HEK293 (cell line): ENCODE measurements around the gene GTPBP4.

Experiments
- CTCF ChIA-PET: fragments of 350-600 bp; formaldehyde crosslinking; extraction: SDS; loops from one replicate; lab custom pipeline; 2021; ENCODE audit warnings: antibody characterized with exemption; lab: Yijun Ruan, JAX
- POLR2A ChIA-PET: fragments of 300-600 bp; formaldehyde crosslinking; extraction: SDS; loops from one replicate; lab custom pipeline; 2020; ENCODE audit warnings: antibody characterized with exemption, inconsistent platforms; lab: Yijun Ruan, JAX
- H3K27ac ChIP-seq: fragments of 200-500 bp; sonication (Bioruptor generic); 2 replicates; pipeline ENCODE4 v1.5.1; 2014; ENCODE audit warnings: low read depth, low read length, control low read depth, inconsistent platforms; ENCODE audit errors: extremely low read depth
- H3K36me3 ChIP-seq, 2 experiments: fragments of 200-500 bp in 1 of 2; sonication (Bioruptor generic) in 1 of 2; 1 replicate in 1 of 2; 2 replicates in 1 of 2; pipeline ENCODE4 v1.5.1; 2014 to 2017; ENCODE audit warnings: inconsistent platforms in 2 of 2, low read length in 2 of 2; ENCODE audit not compliant: control insufficient read depth in 2 of 2, insufficient read depth in 1 of 2
- H3K4me1 ChIP-seq: fragments of 200-500 bp; sonication (Bioruptor generic); 2 replicates; pipeline ENCODE4 v1.5.1; 2014; ENCODE audit warnings: mild to moderate bottlenecking, low read length, inconsistent platforms; ENCODE audit not compliant: control insufficient read depth, insufficient read depth
- H3K4me3 ChIP-seq: 2 replicates; pipeline ENCODE4 v1.5.1; 2011; ENCODE audit warnings: low read depth, mild to moderate bottlenecking, control low read depth, low read length, moderate library complexity
- H3K9me3 ChIP-seq: fragments of 200-500 bp; sonication (Bioruptor generic); 2 replicates; pipeline ENCODE4 v1.5.1; 2014; ENCODE audit warnings: low read depth, low read length, inconsistent platforms; ENCODE audit not compliant: control insufficient read depth, insufficient read depth
- EGR2 ChIP-seq: fragments of 450-650 bp; formaldehyde crosslinking; IDR thresholded peaks from 2 replicates; pipeline ENCODE4 v1.5.1; 2016; ENCODE audit warnings: low read depth, missing biosample characterization, missing genetic modification characterization
- KLF7 ChIP-seq: fragments of 450-650 bp; formaldehyde crosslinking; IDR thresholded peaks from 2 replicates; pipeline ENCODE4 v1.5.1; 2016; ENCODE audit warnings: missing biosample characterization, missing genetic modification characterization, borderline replicate concordance
- OSR2 ChIP-seq: fragments of 450-650 bp; formaldehyde crosslinking; IDR thresholded peaks from 2 replicates; pipeline ENCODE4 v1.5.1; 2016; ENCODE audit warnings: missing biosample characterization, missing genetic modification characterization
- SCRT2 ChIP-seq: fragments of 450-650 bp; formaldehyde crosslinking; IDR thresholded peaks from 2 replicates; pipeline ENCODE4 v1.5.1; 2016; ENCODE audit warnings: missing biosample characterization, missing genetic modification characterization
- ZNF10 ChIP-seq: fragments of 450-650 bp; formaldehyde crosslinking; IDR thresholded peaks from 2 replicates; pipeline ENCODE4 v1.5.1; 2017; ENCODE audit warnings: missing biosample characterization, missing genetic modification characterization
- ZNF157 ChIP-seq: fragments of 450-650 bp; formaldehyde crosslinking; IDR thresholded peaks from 2 replicates; pipeline ENCODE4 v1.5.1; 2016; ENCODE audit warnings: missing biosample characterization, missing genetic modification characterization
- ZNF175 ChIP-seq: fragments of 450-650 bp; formaldehyde crosslinking; IDR thresholded peaks from 2 replicates; pipeline ENCODE4 v1.5.1; 2016; ENCODE audit warnings: missing biosample characterization, missing genetic modification characterization
- ZNF248 ChIP-seq: fragments of 450-650 bp; formaldehyde crosslinking; IDR thresholded peaks from 2 replicates; pipeline ENCODE4 v1.5.1; 2017; ENCODE audit warnings: missing biosample characterization, missing genetic modification characterization
- ZNF274 ChIP-seq, 2 experiments: fragments of 200-500 bp in 1 of 2; fragments of 450-650 bp in 1 of 2; sonication (Bioruptor generic) in 1 of 2; formaldehyde crosslinking in 1 of 2; IDR thresholded peaks; 2 replicates each; pipeline versions ENCODE4 v1.5.1 to v1.6.1; 2014 to 2016; ENCODE audit warnings: borderline replicate concordance in 1 of 2, inconsistent platforms in 1 of 2, low read length in 1 of 2, missing biosample characterization in 1 of 2, missing genetic modification characterization in 1 of 2
- ZNF366 ChIP-seq: fragments of 450-650 bp; formaldehyde crosslinking; conservative IDR thresholded peaks from 2 replicates; pipeline ENCODE4 v1.5.1; 2016; ENCODE audit warnings: missing biosample characterization, missing genetic modification characterization
- ZNF549 ChIP-seq: fragments of 450-650 bp; IDR thresholded peaks from 2 replicates; pipeline ENCODE4 v1.5.1; 2018; ENCODE audit warnings: missing biosample characterization, missing genetic modification characterization, mild to moderate bottlenecking, inconsistent platforms, moderate library complexity
- ZNF560 ChIP-seq: fragments of 450-650 bp; formaldehyde crosslinking; IDR thresholded peaks from 2 replicates; pipeline ENCODE4 v1.5.1; 2017; ENCODE audit warnings: missing biosample characterization, missing genetic modification characterization, borderline replicate concordance
- ZNF777 ChIP-seq: fragments of 450-650 bp; formaldehyde crosslinking; IDR thresholded peaks from 2 replicates; pipeline ENCODE4 v1.5.1; 2017; ENCODE audit warnings: missing biosample characterization, missing genetic modification characterization, borderline replicate concordance
- ZXDB ChIP-seq: fragments of 450-650 bp; formaldehyde crosslinking; IDR thresholded peaks from 2 replicates; pipeline ENCODE4 v1.5.1; 2016; ENCODE audit warnings: missing biosample characterization, missing genetic modification characterization
- TF ChIP-seq, protein P1 (sequence below): fragments of 450-650 bp; formaldehyde crosslinking; IDR thresholded peaks from 2 replicates; pipeline ENCODE4 v1.5.1; 2016; ENCODE audit warnings: missing biosample characterization, missing genetic modification characterization
- TF ChIP-seq, protein P2 (sequence below): fragments of 450-650 bp; formaldehyde crosslinking; IDR thresholded peaks from 2 replicates; pipeline ENCODE4 v1.5.1; 2016; ENCODE audit warnings: missing biosample characterization, missing genetic modification characterization
- TF ChIP-seq, protein P3 (sequence below): sonication (generic); formaldehyde crosslinking; IDR thresholded peaks from 2 replicates; pipeline ENCODE4 v1.8.1; 2022; ENCODE audit warnings: mild to moderate bottlenecking, moderate library complexity, missing genetic modification reagents
- TF ChIP-seq, protein P4 (sequence below): fragments of 450-650 bp; formaldehyde crosslinking; optimal IDR thresholded peaks from 2 replicates; pipeline ENCODE3; 2016; ENCODE audit warnings: missing biosample characterization, mild to moderate bottlenecking, missing genetic modification characterization
- TF ChIP-seq, protein P5 (sequence below): fragments of 450-650 bp; formaldehyde crosslinking; IDR thresholded peaks from 2 replicates; pipeline ENCODE4 v1.5.1; 2016; ENCODE audit warnings: missing biosample characterization, missing genetic modification characterization
- TF ChIP-seq, protein P6 (sequence below): fragments of 450-650 bp; formaldehyde crosslinking; IDR thresholded peaks from 2 replicates; pipeline ENCODE4 v1.5.1; 2016; ENCODE audit warnings: missing biosample characterization, missing genetic modification characterization, borderline replicate concordance

GTPBP4 gene

DNA sequence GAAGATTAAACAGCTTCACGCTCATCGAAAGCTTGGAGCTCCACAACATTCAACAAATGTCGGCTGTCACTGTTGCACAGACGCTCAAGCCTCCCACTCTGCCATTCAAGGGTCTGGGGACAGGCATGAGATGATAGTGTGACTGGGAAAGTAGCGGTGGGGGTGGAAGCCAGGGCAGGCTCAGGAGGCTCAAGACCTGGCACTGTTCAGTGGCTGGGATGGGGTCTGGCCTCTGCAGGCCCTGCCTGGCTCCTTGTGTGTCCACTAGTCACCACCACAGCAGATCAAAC, 13.5 kb upstream of the GTPBP4 start:
- Histone ChIP-seq H3K36me3 (peaks cover 0 to 6% of the 10 kb centered on the region in 2 experiments; a peak in 1 of 3 replicates), H3K9me3 (no peaks in the 10 kb centered on the region), H3K4me1 (no peaks in the 10 kb centered on the region), H3K4me3 (no peak overlapping the region), H3K27ac (no peak overlapping the region)
- CTCF ChIA-PET: no interaction called here
- TF ChIP-seq ZNF366 (tag by site-specific recombination): no peak
- no peak for TF ChIP-seq ZNF248 (tag by site-specific recombination)
- no peak for TF ChIP-seq ZXDB (tag by site-specific recombination)
- no peak for TF ChIP-seq OSR2 (tag by site-specific recombination)
- TF ChIP-seq, protein P1, sequence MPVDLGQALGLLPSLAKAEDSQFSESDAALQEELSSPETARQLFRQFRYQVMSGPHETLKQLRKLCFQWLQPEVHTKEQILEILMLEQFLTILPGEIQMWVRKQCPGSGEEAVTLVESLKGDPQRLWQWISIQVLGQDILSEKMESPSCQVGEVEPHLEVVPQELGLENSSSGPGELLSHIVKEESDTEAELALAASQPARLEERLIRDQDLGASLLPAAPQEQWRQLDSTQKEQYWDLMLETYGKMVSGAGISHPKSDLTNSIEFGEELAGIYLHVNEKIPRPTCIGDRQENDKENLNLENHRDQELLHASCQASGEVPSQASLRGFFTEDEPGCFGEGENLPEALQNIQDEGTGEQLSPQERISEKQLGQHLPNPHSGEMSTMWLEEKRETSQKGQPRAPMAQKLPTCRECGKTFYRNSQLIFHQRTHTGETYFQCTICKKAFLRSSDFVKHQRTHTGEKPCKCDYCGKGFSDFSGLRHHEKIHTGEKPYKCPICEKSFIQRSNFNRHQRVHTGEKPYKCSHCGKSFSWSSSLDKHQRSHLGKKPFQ (tag by site-specific recombination): no peak
- TF ChIP-seq, protein P2, sequence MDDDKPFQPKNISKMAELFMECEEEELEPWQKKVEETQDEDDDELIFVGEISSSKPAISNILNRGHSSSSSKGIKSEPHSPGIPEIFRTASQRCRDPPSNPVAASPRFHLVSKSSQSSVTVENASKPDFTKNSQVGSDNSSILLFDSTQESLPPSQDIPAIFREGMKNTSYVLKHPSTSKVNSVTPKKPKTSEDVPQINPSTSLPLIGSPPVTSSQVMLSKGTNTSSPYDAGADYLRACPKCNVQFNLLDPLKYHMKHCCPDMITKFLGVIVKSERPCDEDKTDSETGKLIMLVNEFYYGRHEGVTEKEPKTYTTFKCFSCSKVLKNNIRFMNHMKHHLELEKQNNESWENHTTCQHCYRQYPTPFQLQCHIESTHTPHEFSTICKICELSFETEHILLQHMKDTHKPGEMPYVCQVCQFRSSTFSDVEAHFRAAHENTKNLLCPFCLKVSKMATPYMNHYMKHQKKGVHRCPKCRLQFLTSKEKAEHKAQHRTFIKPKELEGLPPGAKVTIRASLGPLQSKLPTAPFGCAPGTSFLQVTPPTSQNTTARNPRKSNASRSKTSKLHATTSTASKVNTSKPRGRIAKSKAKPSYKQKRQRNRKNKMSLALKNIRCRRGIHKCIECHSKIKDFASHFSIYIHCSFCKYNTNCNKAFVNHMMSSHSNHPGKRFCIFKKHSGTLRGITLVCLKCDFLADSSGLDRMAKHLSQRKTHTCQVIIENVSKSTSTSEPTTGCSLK (tag by site-specific recombination): no peak
- TF ChIP-seq ZNF10 (tag by site-specific recombination): no peak
- no peak for TF ChIP-seq EGR2 (tag by site-specific recombination)
- no peak for TF ChIP-seq KLF7 (tag by site-specific recombination)
- TF ChIP-seq, protein P3, sequence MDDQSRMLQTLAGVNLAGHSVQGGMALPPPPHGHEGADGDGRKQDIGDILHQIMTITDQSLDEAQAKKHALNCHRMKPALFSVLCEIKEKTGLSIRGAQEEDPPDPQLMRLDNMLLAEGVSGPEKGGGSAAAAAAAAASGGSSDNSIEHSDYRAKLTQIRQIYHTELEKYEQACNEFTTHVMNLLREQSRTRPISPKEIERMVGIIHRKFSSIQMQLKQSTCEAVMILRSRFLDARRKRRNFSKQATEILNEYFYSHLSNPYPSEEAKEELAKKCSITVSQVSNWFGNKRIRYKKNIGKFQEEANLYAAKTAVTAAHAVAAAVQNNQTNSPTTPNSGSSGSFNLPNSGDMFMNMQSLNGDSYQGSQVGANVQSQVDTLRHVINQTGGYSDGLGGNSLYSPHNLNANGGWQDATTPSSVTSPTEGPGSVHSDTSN (CRISPR knock-in tag): no peak
- TF ChIP-seq ZNF175 (tag by site-specific recombination): no peak
- TF ChIP-seq ZNF777 (tag by site-specific recombination): no peak
- no peak for TF ChIP-seq SCRT2 (tag by site-specific recombination)
- no peak for TF ChIP-seq ZNF274 (IDR thresholded peaks at IDR 0.05; ENCODE audit: low read length)
- no peak for TF ChIP-seq ZNF274 (tag by site-specific recombination; IDR thresholded peaks at IDR 0.05; ENCODE audit: borderline replicate concordance)
- TF ChIP-seq ZNF157 (tag by site-specific recombination): no peak
- TF ChIP-seq, protein P4, sequence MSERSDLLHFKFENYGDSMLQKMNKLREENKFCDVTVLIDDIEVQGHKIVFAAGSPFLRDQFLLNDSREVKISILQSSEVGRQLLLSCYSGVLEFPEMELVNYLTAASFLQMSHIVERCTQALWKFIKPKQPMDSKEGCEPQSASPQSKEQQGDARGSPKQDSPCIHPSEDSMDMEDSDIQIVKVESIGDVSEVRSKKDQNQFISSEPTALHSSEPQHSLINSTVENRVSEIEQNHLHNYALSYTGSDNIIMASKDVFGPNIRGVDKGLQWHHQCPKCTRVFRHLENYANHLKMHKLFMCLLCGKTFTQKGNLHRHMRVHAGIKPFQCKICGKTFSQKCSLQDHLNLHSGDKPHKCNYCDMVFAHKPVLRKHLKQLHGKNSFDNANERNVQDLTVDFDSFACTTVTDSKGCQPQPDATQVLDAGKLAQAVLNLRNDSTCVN (tag by site-specific recombination): no peak
- TF ChIP-seq, protein P5, sequence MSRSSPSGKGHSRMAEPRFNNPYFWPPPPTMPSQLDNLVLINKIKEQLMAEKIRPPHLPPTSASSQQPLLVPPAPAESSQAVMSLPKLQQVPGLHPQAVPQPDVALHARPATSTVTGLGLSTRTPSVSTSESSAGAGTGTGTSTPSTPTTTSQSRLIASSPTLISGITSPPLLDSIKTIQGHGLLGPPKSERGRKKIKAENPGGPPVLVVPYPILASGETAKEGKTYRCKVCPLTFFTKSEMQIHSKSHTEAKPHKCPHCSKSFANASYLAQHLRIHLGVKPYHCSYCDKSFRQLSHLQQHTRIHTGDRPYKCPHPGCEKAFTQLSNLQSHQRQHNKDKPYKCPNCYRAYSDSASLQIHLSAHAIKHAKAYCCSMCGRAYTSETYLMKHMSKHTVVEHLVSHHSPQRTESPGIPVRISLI (tag by site-specific recombination): no peak
- TF ChIP-seq, protein P6, sequence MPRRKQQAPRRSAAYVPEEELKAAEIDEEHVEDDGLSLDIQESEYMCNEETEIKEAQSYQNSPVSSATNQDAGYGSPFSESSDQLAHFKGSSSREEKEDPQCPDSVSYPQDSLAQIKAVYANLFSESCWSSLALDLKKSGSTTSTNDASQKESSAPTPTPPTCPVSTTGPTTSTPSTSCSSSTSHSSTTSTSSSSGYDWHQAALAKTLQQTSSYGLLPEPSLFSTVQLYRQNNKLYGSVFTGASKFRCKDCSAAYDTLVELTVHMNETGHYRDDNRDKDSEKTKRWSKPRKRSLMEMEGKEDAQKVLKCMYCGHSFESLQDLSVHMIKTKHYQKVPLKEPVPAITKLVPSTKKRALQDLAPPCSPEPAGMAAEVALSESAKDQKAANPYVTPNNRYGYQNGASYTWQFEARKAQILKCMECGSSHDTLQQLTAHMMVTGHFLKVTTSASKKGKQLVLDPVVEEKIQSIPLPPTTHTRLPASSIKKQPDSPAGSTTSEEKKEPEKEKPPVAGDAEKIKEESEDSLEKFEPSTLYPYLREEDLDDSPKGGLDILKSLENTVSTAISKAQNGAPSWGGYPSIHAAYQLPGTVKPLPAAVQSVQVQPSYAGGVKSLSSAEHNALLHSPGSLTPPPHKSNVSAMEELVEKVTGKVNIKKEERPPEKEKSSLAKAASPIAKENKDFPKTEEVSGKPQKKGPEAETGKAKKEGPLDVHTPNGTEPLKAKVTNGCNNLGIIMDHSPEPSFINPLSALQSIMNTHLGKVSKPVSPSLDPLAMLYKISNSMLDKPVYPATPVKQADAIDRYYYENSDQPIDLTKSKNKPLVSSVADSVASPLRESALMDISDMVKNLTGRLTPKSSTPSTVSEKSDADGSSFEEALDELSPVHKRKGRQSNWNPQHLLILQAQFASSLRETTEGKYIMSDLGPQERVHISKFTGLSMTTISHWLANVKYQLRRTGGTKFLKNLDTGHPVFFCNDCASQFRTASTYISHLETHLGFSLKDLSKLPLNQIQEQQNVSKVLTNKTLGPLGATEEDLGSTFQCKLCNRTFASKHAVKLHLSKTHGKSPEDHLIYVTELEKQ (tag by site-specific recombination): no peak
- no peak for TF ChIP-seq ZNF549 (tag by site-specific recombination)
- no peak for TF ChIP-seq ZNF560
- POLR2A ChIA-PET: interaction anchor here (0.6 kb wide), 1 partner anchor 72 kb away, joined by 3 read pairs; no protein-coding TSS in a partner anchor
